Testis (tissue), 2 donors: ENCODE data around the gene TRABD2B.

ENCODE experiments used
- POLR2A ChIP-seq: fragments of 450-650 bp; IDR thresholded peaks from one replicate; pipeline ENCODE4 v1.6.1; 2017; ENCODE audit warnings: antibody characterized with exemption, mild to moderate bottlenecking, moderate library complexity
- TF ChIP-seq, protein P1 (sequence below), 3 experiments: fragments of 450-650 bp in 2 of 3; fragments of 200-600 bp in 1 of 3; sonication (generic) in 1 of 3; IDR thresholded peaks; one replicate each; pipeline ENCODE4 v1.5.1; 2016 to 2019; ENCODE audit warnings: antibody characterized with exemption in 3 of 3, mild to moderate bottlenecking in 2 of 3, moderate library complexity in 1 of 3

DNA sequence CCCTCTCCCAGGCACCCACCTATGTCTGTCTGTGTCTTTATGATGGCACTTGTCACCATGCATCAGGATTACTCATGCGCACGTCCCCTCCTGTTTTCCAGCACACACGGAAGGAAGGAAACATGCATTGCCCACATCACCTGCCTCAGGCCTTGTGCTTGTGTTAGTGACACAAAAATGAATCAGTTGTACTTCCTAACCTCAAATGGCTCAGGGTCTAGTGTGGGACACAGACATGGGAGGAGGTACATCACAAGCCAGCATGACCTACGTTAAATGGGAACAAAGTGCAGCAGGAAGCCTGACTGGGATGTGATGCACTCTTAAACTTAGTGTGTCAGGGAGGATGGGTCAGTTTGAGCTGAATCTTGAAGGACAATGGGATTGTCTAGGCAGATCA lies 126.7 kb downstream of the TRABD2B start:
- TF ChIP-seq, protein P1, sequence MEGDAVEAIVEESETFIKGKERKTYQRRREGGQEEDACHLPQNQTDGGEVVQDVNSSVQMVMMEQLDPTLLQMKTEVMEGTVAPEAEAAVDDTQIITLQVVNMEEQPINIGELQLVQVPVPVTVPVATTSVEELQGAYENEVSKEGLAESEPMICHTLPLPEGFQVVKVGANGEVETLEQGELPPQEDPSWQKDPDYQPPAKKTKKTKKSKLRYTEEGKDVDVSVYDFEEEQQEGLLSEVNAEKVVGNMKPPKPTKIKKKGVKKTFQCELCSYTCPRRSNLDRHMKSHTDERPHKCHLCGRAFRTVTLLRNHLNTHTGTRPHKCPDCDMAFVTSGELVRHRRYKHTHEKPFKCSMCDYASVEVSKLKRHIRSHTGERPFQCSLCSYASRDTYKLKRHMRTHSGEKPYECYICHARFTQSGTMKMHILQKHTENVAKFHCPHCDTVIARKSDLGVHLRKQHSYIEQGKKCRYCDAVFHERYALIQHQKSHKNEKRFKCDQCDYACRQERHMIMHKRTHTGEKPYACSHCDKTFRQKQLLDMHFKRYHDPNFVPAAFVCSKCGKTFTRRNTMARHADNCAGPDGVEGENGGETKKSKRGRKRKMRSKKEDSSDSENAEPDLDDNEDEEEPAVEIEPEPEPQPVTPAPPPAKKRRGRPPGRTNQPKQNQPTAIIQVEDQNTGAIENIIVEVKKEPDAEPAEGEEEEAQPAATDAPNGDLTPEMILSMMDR (IDR thresholded peaks at IDR 0.05), result no peak
- TF ChIP-seq POLR2A, result no peak
